ENCODE results near the gene TTC33.

DNA sequence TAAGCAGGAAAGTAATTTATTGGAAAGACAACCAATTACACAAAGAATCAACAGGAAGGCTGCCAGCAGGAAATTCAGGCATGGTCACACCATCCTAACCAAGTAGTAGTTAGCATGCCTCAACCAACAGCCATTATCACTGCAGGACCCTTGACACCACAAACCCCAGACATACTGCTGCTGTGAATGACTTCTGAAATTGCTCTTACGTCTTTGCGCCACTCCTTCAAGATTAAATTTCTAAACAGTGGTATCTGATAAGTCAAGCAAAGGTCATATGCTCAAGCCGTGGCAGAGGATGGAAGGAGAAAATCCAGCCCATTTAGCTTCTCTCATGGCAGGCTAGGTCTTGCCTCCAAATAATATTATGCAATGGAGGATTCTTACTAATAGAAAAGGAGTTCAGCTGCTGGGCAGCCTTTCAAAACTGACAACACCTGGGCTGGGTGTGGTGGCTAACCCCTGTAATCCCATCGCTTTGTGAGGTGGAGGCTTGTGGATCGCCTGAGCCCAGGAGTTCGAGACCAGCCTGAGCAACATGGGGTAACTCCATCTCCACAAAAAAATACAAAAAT is 81.0 kb downstream of the TTC33 start:
- TF ChIP-seq, protein P1, sequence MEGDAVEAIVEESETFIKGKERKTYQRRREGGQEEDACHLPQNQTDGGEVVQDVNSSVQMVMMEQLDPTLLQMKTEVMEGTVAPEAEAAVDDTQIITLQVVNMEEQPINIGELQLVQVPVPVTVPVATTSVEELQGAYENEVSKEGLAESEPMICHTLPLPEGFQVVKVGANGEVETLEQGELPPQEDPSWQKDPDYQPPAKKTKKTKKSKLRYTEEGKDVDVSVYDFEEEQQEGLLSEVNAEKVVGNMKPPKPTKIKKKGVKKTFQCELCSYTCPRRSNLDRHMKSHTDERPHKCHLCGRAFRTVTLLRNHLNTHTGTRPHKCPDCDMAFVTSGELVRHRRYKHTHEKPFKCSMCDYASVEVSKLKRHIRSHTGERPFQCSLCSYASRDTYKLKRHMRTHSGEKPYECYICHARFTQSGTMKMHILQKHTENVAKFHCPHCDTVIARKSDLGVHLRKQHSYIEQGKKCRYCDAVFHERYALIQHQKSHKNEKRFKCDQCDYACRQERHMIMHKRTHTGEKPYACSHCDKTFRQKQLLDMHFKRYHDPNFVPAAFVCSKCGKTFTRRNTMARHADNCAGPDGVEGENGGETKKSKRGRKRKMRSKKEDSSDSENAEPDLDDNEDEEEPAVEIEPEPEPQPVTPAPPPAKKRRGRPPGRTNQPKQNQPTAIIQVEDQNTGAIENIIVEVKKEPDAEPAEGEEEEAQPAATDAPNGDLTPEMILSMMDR (conservative IDR thresholded peaks at IDR 0.05) = no peak
- no peak for TF ChIP-seq EZH2 (IDR thresholded peaks at IDR 0.05; ENCODE audit: low read depth)
